Kidney glomerular epithelial cell (primary cell): ENCODE data around the gene GALNTL6.
"Not testable (repeated sequence)": the region's sequence is repeated elsewhere in the genome, so short reads cannot be mapped to it uniquely, and the experiment has no call there.

Source experiments
- DNase-seq: peaks from one replicate; lab custom pipeline; 2025; lab: John Stamatoyannopoulos, UW

GALNTL6 gene

GRCh38 chr4:172404676-172405075, 591.5 kb downstream of the GALNTL6 start:
- no peak for DNase-seq

GRCh38 chr4:172410363-172410762, 597.2 kb downstream of the GALNTL6 start:
- no peak for DNase-seq

GRCh38 chr4:172411149-172411548, 597.9 kb downstream of the GALNTL6 start:
- DNase-seq, result no peak

- no peak for DNase-seq
Measured at GRCh38 chr4:172412851-172413580, 599.8 kb downstream of the GALNTL6 start.

- DNase-seq, result not testable (repeated sequence)
Measured at GRCh38 chr4:172428979-172429378, 615.8 kb downstream of the GALNTL6 start.

GRCh38 chr4:172480471-172480870, 667.3 kb downstream of the GALNTL6 start:
- DNase-seq, result no peak

GRCh38 chr4:172481802-172482508, 668.8 kb downstream of the GALNTL6 start:
- no peak for DNase-seq

- DNase-seq, result no peak
Measured at GRCh38 chr4:172485007-172485406, 671.8 kb downstream of the GALNTL6 start.

GRCh38 chr4:172486531-172486930, 673.3 kb downstream of the GALNTL6 start:
- no peak for DNase-seq

GRCh38 chr4:172489861-172490260, 676.7 kb downstream of the GALNTL6 start:
- DNase-seq, result no peak

- DNase-seq, result no peak
Measured at GRCh38 chr4:172495769-172496168, 682.6 kb downstream of the GALNTL6 start.

- DNase-seq, result peak; percentile 6
Measured at GRCh38 chr4:172497321-172497720, 684.1 kb downstream of the GALNTL6 start.

GRCh38 chr4:172514011-172514410, 700.8 kb downstream of the GALNTL6 start:
- no peak for DNase-seq

- no peak for DNase-seq
Measured at GRCh38 chr4:172514801-172515200, 701.6 kb downstream of the GALNTL6 start.

- DNase-seq, result no peak
Measured at GRCh38 chr4:172515266-172515879, 702.2 kb downstream of the GALNTL6 start.

GRCh38 chr4:172517391-172517790, 704.2 kb downstream of the GALNTL6 start:
- DNase-seq, result no peak

GRCh38 chr4:172521248-172521647, 708.0 kb downstream of the GALNTL6 start:
- DNase-seq, result no peak

GRCh38 chr4:172521680-172522079, 708.5 kb downstream of the GALNTL6 start:
- DNase-seq, result no peak

- DNase-seq, result no peak
Measured at GRCh38 chr4:172543249-172543648, 730.0 kb downstream of the GALNTL6 start.

GRCh38 chr4:172546782-172547181, 733.6 kb downstream of the GALNTL6 start:
- no peak for DNase-seq

- no peak for DNase-seq
Measured at GRCh38 chr4:172547724-172548123, 734.5 kb downstream of the GALNTL6 start.

- no peak for DNase-seq
Measured at GRCh38 chr4:172553216-172553615, 740.0 kb downstream of the GALNTL6 start.

- no peak for DNase-seq
Measured at GRCh38 chr4:172554588-172554987, 741.4 kb downstream of the GALNTL6 start.
